ENCODE data around the gene CXCL1.

CXCL1 gene

GRCh38 chr4:73842696-73843095 is 26.5 kb upstream of the CXCL1 start:
- no peaks in the 10 kb centered on the region for H3K27me3 ChIP-seq (ENCODE audit: insufficient read depth, poor library complexity, severe bottlenecking)
- TF ChIP-seq CTCF (IDR thresholded peaks at IDR 0.05; ENCODE audit: poor library complexity, severe bottlenecking): no peak
- no peak for ATAC-seq (ENCODE audit: low read depth)
- no peaks in the 10 kb centered on the region for H3K36me3 ChIP-seq (ENCODE audit: low read depth)
- H3K9me3 ChIP-seq (ENCODE audit: severe bottlenecking): no peaks in the 10 kb centered on the region
- no peak overlapping the region for H3K4me3 ChIP-seq (ENCODE audit: severe bottlenecking)
- peaks cover 37% of the 10 kb centered on the region for H3K4me1 ChIP-seq (ENCODE audit: insufficient read depth, poor library complexity, severe bottlenecking)
- peak overlapping the region; percentile 80 for H3K27ac ChIP-seq (ENCODE audit: poor library complexity, severe bottlenecking)
- DNase-seq (ENCODE audit: low spot score): no peak

GRCh38 chr4:73843369-73843768 is 25.8 kb upstream of the CXCL1 start:
- peak; percentile 56 for ATAC-seq (ENCODE audit: low read depth)
- Histone ChIP-seq H3K9me3 (ENCODE audit: severe bottlenecking) (no peaks in the 10 kb centered on the region), H3K4me3 (ENCODE audit: severe bottlenecking) (no peak overlapping the region), H3K36me3 (ENCODE audit: low read depth) (no peaks in the 10 kb centered on the region), H3K4me1 (ENCODE audit: insufficient read depth, poor library complexity, severe bottlenecking) (peaks cover 37% of the 10 kb centered on the region), H3K27ac (ENCODE audit: poor library complexity, severe bottlenecking) (peak overlapping the region; percentile 80), H3K27me3 (ENCODE audit: insufficient read depth, poor library complexity, severe bottlenecking) (no peaks in the 10 kb centered on the region)
- no peak for DNase-seq (ENCODE audit: low spot score)
- no peak for TF ChIP-seq CTCF (IDR thresholded peaks at IDR 0.05; ENCODE audit: poor library complexity, severe bottlenecking)

- peak overlapping the region; percentile 80 for H3K27ac ChIP-seq (ENCODE audit: poor library complexity, severe bottlenecking)
- no peak for DNase-seq (ENCODE audit: low spot score)
- H3K9me3 ChIP-seq (ENCODE audit: severe bottlenecking): no peaks in the 10 kb centered on the region
- TF ChIP-seq CTCF (IDR thresholded peaks at IDR 0.05; ENCODE audit: poor library complexity, severe bottlenecking): no peak
- no peaks in the 10 kb centered on the region for H3K27me3 ChIP-seq (ENCODE audit: insufficient read depth, poor library complexity, severe bottlenecking)
- no peaks in the 10 kb centered on the region for H3K36me3 ChIP-seq (ENCODE audit: low read depth)
- ATAC-seq (ENCODE audit: low read depth): peak; percentile 95
- H3K4me1 ChIP-seq (ENCODE audit: insufficient read depth, poor library complexity, severe bottlenecking): peaks cover 37% of the 10 kb centered on the region
- no peak overlapping the region for H3K4me3 ChIP-seq (ENCODE audit: severe bottlenecking)
Observed at GRCh38 chr4:73844345-73844744, 24.8 kb upstream of the CXCL1 start.

- Histone ChIP-seq H3K36me3 (ENCODE audit: low read depth) (no peaks in the 10 kb centered on the region), H3K27me3 (ENCODE audit: insufficient read depth, poor library complexity, severe bottlenecking) (no peaks in the 10 kb centered on the region), H3K4me3 (ENCODE audit: severe bottlenecking) (no peak overlapping the region), H3K4me1 (ENCODE audit: insufficient read depth, poor library complexity, severe bottlenecking) (peaks cover 37% of the 10 kb centered on the region), H3K27ac (ENCODE audit: poor library complexity, severe bottlenecking) (peak overlapping the region; percentile 80), H3K9me3 (ENCODE audit: severe bottlenecking) (no peaks in the 10 kb centered on the region)
- DNase-seq (ENCODE audit: low spot score): no peak
- no peak for TF ChIP-seq CTCF (IDR thresholded peaks at IDR 0.05; ENCODE audit: poor library complexity, severe bottlenecking)
- no peak for ATAC-seq (ENCODE audit: low read depth)
Observed at GRCh38 chr4:73844806-73845205, 24.4 kb upstream of the CXCL1 start.

- Histone ChIP-seq H3K4me1 (ENCODE audit: insufficient read depth, poor library complexity, severe bottlenecking) (peaks cover 21% of the 10 kb centered on the region), H3K36me3 (ENCODE audit: low read depth) (no peaks in the 10 kb centered on the region), H3K27ac (ENCODE audit: poor library complexity, severe bottlenecking) (no peak overlapping the region), H3K27me3 (ENCODE audit: insufficient read depth, poor library complexity, severe bottlenecking) (no peaks in the 10 kb centered on the region), H3K9me3 (ENCODE audit: severe bottlenecking) (no peaks in the 10 kb centered on the region), H3K4me3 (ENCODE audit: severe bottlenecking) (no peak overlapping the region)
- DNase-seq (ENCODE audit: low spot score) (no peak), ATAC-seq (ENCODE audit: low read depth) (no peak)
- no peak for TF ChIP-seq CTCF (IDR thresholded peaks at IDR 0.05; ENCODE audit: poor library complexity, severe bottlenecking)
Observed at GRCh38 chr4:73847526-73848182, 21.5 kb upstream of the CXCL1 start.
